Ascending aorta (tissue), 2 donors: ENCODE results near the gene KIF17. TPM values are rescaled to one million over a fixed set of nuclear protein-coding genes. Genes with fewer than 3 reads are reported as not detected.

Experiments
- DNase-seq, 2 donors: peaks; one replicate each; pipeline ENCODE4 v3.0.0-alpha.2; 2019; ENCODE audit warnings: low spot score in 2 of 2
- H3K27ac ChIP-seq, 2 donors: fragments of 200-600 bp; sonication (generic); one replicate each; pipeline ENCODE4 v1.5.1; 2016 to 2017; ENCODE audit warnings: mild to moderate bottlenecking in 1 of 2
- H3K27me3 ChIP-seq: fragments of 200-600 bp; sonication (generic); one replicate; pipeline ENCODE4 v1.5.1; 2017
- H3K36me3 ChIP-seq, 2 donors: fragments of 200-600 bp; sonication (generic); one replicate each; pipeline ENCODE4 v1.5.1; 2016
- H3K4me1 ChIP-seq, 2 donors: fragments of 200-600 bp; sonication (generic); one replicate each; pipeline ENCODE4 v1.5.1; 2016 to 2017; ENCODE audit warnings: mild to moderate bottlenecking in 1 of 2
- H3K4me3 ChIP-seq, 2 donors: fragments of 200-600 bp; sonication (generic); one replicate each; pipeline ENCODE4 v1.5.1; 2016 to 2017; ENCODE audit warnings: mild to moderate bottlenecking in 1 of 2
- H3K9me3 ChIP-seq, 2 donors: fragments of 200-600 bp; sonication (generic); one replicate each; pipeline ENCODE4 v1.5.1; 2016
- intact Hi-C: fragments of 100-400 bp; cut with DNase I; formaldehyde crosslinking; loops from one replicate; pipeline ENCODE4 v1.15.1; 2023
- total RNA-seq: library from RNA; depleted of rRNA; stranded (reverse); fragments of >200 nt; gene quantifications from one replicate; pipeline ENCODE4 v1.1.0, GENCODE V29; 2016
- TF ChIP-seq, protein P1 (sequence below), 3 experiments: fragments of 200-600 bp in 2 of 3; fragments of 450-650 bp in 1 of 3; sonication (generic) in 2 of 3; IDR thresholded peaks; one replicate each; pipeline ENCODE4 v1.5.1; 2016 to 2019; ENCODE audit warnings: antibody characterized with exemption in 3 of 3, mild to moderate bottlenecking in 1 of 3, moderate library complexity in 1 of 3

Gene KIF17
- total RNA-seq, 1 donor from 2014 or later = 18.5 TPM

DNA sequence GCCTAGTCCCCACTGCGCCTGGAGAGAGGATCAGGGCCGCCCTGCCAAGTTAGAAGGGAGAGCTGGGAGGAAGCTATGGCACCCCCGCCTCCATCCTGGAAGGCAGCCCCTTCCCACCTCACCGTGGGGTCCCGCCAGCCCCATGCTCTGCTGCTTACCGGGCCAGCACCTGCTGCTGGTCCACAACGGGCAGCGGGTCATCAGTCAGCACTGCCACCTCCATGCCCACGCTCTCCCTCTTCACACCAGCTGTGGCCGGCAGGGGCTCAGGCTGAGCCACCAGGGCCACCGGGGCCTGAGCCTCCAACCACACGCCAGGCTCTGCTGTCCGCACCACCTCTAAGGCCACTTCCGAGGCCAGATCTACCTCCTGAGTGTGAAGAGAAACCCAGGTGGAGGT lies 33.2 kb downstream of the KIF17 start:
- Histone ChIP-seq H3K27ac (peak overlapping the region in 1 of 2 donors; percentile 16), H3K27me3 (no peaks in the 10 kb centered on the region)
- intact Hi-C loops = no loop called here

GRCh38 chr1:20684050-20684620 lies 33.7 kb downstream of the KIF17 start:
- DNase-seq = no peak
- H3K27ac ChIP-seq = no peak overlapping the region
- H3K9me3 ChIP-seq = no peaks in the 10 kb centered on the region
- no peaks in the 10 kb centered on the region for H3K36me3 ChIP-seq
- H3K4me1 ChIP-seq = no peaks in the 10 kb centered on the region
- no peak overlapping the region for H3K4me3 ChIP-seq
- intact Hi-C loops = no loop called here
- H3K27me3 ChIP-seq = no peaks in the 10 kb centered on the region
- TF ChIP-seq, protein P1, sequence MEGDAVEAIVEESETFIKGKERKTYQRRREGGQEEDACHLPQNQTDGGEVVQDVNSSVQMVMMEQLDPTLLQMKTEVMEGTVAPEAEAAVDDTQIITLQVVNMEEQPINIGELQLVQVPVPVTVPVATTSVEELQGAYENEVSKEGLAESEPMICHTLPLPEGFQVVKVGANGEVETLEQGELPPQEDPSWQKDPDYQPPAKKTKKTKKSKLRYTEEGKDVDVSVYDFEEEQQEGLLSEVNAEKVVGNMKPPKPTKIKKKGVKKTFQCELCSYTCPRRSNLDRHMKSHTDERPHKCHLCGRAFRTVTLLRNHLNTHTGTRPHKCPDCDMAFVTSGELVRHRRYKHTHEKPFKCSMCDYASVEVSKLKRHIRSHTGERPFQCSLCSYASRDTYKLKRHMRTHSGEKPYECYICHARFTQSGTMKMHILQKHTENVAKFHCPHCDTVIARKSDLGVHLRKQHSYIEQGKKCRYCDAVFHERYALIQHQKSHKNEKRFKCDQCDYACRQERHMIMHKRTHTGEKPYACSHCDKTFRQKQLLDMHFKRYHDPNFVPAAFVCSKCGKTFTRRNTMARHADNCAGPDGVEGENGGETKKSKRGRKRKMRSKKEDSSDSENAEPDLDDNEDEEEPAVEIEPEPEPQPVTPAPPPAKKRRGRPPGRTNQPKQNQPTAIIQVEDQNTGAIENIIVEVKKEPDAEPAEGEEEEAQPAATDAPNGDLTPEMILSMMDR (IDR thresholded peaks at IDR 0.05) = no peak

More for the DNA sequence above, 33.2 kb downstream of the KIF17 start:
- TF ChIP-seq, protein P1 (IDR thresholded peaks at IDR 0.05) = no peak
- DNase-seq = no peak
- H3K4me3 ChIP-seq = no peak overlapping the region
- no peaks in the 10 kb centered on the region for H3K9me3 ChIP-seq
- no peaks in the 10 kb centered on the region for H3K4me1 ChIP-seq
- H3K36me3 ChIP-seq = no peaks in the 10 kb centered on the region

DNA sequence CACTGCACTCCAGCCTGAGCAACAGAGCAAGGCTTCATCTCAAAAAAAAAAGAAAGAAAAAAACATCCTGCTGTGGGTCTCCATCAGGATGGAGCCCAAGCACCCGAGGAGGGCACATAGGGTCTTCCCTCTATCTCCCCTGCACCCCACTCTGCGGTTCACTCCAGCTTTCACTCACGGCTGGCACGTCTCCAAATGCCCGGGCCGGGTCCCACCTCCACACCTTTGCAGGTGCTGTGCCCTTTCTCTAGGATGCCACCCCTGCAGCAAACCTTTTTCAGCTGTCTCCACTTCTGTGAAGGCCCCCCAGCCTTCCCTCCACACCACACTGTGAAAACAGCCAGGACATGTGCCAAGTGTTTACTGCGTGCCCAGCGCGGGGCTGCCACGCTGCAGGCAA lies 34.2 kb downstream of the KIF17 start:
- H3K27me3 ChIP-seq = no peaks in the 10 kb centered on the region
- DNase-seq = no peak
- H3K4me1 ChIP-seq = no peaks in the 10 kb centered on the region
- no peaks in the 10 kb centered on the region for H3K36me3 ChIP-seq
- no peak overlapping the region for H3K4me3 ChIP-seq
- no peaks in the 10 kb centered on the region for H3K9me3 ChIP-seq
- TF ChIP-seq, protein P1 (IDR thresholded peaks at IDR 0.05) = no peak
- no peak overlapping the region for H3K27ac ChIP-seq
- intact Hi-C loops = no loop called here

GRCh38 chr1:20682571-20683236 lies 35.1 kb downstream of the KIF17 start:
- H3K4me3 ChIP-seq = no peak overlapping the region
- H3K4me1 ChIP-seq = no peaks in the 10 kb centered on the region
- no peak overlapping the region for H3K27ac ChIP-seq
- intact Hi-C loops = no loop called here
- DNase-seq = no peak
- H3K27me3 ChIP-seq = no peaks in the 10 kb centered on the region
- H3K9me3 ChIP-seq = no peaks in the 10 kb centered on the region
- TF ChIP-seq, protein P1 (IDR thresholded peaks at IDR 0.05) = no peak
- H3K36me3 ChIP-seq = no peaks in the 10 kb centered on the region

DNA sequence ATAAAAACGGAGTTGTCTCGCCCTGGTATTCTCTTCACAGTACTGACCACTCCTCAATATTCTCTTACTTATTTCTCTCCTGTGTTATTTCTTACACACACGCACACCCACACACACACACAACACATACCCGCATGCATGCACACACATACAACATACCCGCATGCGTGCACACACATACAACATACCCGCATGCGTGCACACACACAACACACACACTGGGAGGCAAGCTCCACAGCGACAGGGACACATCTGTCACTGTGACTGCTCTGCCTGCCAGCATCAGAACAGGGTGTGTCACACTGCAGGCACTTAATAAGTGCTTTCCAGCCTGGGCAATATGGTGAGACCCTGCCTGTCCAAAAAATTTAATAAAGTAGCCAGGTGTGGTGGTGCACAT lies 35.8 kb downstream of the KIF17 start:
- no peak for DNase-seq
- intact Hi-C loops = no loop called here
- H3K36me3 ChIP-seq = no peaks in the 10 kb centered on the region
- no peak overlapping the region for H3K27ac ChIP-seq
- H3K4me1 ChIP-seq = no peaks in the 10 kb centered on the region
- H3K27me3 ChIP-seq = no peaks in the 10 kb centered on the region
- no peaks in the 10 kb centered on the region for H3K9me3 ChIP-seq
- TF ChIP-seq, protein P1 (IDR thresholded peaks at IDR 0.05) = no peak
- no peak overlapping the region for H3K4me3 ChIP-seq
